Brain microvascular endothelial cell (primary cell): ENCODE results near the gene CCL13.

ENCODE experiments used
- DNase-seq: peaks from one replicate; pipeline ENCODE4 v3.0.0-alpha.2; 2020
- H3K27ac ChIP-seq: fragments of 250-450 bp; sonication (Bioruptor Pico); 2 replicates; pipeline ENCODE4 v1.5.1; 2020; ENCODE audit warnings: mild to moderate bottlenecking, moderate library complexity
- H3K27me3 ChIP-seq: fragments of 250-450 bp; sonication (Bioruptor Pico); replicated peaks from 2 replicates; pipeline ENCODE4 v1.5.1; 2020; ENCODE audit warnings: mild to moderate bottlenecking
- H3K36me3 ChIP-seq: fragments of 250-450 bp; sonication (Bioruptor Pico); replicated peaks from 2 replicates; pipeline ENCODE4 v1.5.1; 2020; ENCODE audit warnings: mild to moderate bottlenecking
- H3K4me3 ChIP-seq: 2 replicates; pipeline ENCODE4 v1.5.1; 2011; ENCODE audit warnings: low read depth, mild to moderate bottlenecking, control low read depth, low read length, moderate library complexity
- in situ Hi-C: cut with HindIII; loops from 2 replicates; pipeline ENCODE4 v1.10.0; 2017; ENCODE audit warnings: low sequenced_read_pairs, low pct_ligation_motif_present
- TF ChIP-seq, protein P1 (sequence below): IDR thresholded peaks from 2 replicates; pipeline ENCODE4 v1.5.1; 2011; ENCODE audit warnings: low read depth, mild to moderate bottlenecking, moderate library complexity, low read length, control low read depth, inconsistent platforms; ENCODE audit errors: missing control alignments

CCL13 gene

DNA sequence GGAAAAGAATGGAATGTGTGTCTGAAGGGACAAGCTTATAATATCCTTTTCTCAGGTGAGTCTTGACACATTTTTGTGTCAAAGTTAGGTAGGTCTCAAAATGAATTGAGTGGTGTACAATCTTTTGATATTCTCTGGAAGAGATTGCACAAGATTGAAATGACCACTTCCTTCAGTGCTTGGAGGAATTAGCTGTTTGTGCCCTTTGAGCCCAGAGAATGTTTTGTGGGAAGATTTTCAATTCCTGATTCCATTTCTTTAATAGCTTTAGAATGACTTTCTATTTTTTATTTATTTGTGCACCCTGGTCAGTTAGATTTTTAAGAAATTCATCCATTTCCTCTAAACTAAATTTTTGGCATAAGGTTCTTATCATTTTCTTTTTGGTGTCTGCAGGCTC lies 1.6 kb upstream of the CCL13 start:
- in situ Hi-C loops = loop anchor here (25.0 kb wide), 1 partner anchor 167 kb away; no protein-coding TSS in a partner anchor
- H3K36me3 ChIP-seq = no peaks in the 10 kb centered on the region
- TF ChIP-seq, protein P1, sequence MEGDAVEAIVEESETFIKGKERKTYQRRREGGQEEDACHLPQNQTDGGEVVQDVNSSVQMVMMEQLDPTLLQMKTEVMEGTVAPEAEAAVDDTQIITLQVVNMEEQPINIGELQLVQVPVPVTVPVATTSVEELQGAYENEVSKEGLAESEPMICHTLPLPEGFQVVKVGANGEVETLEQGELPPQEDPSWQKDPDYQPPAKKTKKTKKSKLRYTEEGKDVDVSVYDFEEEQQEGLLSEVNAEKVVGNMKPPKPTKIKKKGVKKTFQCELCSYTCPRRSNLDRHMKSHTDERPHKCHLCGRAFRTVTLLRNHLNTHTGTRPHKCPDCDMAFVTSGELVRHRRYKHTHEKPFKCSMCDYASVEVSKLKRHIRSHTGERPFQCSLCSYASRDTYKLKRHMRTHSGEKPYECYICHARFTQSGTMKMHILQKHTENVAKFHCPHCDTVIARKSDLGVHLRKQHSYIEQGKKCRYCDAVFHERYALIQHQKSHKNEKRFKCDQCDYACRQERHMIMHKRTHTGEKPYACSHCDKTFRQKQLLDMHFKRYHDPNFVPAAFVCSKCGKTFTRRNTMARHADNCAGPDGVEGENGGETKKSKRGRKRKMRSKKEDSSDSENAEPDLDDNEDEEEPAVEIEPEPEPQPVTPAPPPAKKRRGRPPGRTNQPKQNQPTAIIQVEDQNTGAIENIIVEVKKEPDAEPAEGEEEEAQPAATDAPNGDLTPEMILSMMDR = no peak
- no peak overlapping the region for H3K27ac ChIP-seq
- H3K27me3 ChIP-seq = no peaks in the 10 kb centered on the region
- H3K4me3 ChIP-seq = no peak overlapping the region
- no peak for DNase-seq

DNA sequence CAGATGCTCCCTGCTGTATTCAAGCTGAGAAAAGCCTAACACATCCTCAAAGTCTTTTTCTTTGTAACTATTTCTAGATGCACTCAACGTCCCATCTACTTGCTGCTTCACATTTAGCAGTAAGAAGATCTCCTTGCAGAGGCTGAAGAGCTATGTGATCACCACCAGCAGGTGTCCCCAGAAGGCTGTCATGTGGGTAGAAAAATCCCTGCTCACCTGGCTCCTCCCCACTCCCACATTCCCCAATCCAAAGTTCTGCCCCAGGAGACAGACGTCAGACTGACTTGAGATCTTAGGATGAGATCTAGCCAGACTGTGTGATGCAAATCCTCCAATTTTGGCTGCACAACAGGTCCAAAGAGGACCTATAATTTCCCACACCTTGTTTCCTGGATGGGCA lies 1.1 kb downstream of the CCL13 start:
- Histone ChIP-seq H3K27me3 (no peaks in the 10 kb centered on the region), H3K4me3 (no peak overlapping the region), H3K27ac (no peak overlapping the region), H3K36me3 (no peaks in the 10 kb centered on the region)
- TF ChIP-seq, protein P1 = no peak
- in situ Hi-C loops = loop anchor here (25.0 kb wide), 1 partner anchor 170 kb away; no protein-coding TSS in a partner anchor
- DNase-seq = no peak

DNA sequence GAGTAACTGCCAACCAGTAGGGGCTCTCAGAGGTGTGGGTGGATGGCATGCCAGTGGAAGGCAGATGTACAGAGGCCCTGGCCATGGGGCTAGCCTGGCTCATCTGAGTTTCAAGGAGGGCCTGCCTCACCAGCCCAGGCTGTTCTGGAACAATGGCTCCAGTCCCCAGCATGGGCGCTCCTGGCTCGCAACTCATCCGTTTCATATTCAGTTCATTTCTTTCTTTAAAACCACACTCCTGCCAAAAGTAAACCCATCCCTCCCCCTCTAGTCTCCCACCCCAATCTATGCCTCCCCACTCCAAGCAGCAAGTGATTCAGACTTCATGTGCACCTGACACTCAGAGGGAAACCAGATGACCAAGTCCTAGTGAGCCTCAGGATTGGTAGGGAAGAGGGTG lies 2.4 kb downstream of the CCL13 start:
- Histone ChIP-seq H3K36me3 (no peaks in the 10 kb centered on the region), H3K27ac (no peak overlapping the region), H3K27me3 (no peaks in the 10 kb centered on the region), H3K4me3 (no peak overlapping the region)
- DNase-seq = no peak
- TF ChIP-seq, protein P1 = no peak
- in situ Hi-C loops = loop anchor here (25.0 kb wide), 1 partner anchor 171 kb away; no protein-coding TSS in a partner anchor

DNA sequence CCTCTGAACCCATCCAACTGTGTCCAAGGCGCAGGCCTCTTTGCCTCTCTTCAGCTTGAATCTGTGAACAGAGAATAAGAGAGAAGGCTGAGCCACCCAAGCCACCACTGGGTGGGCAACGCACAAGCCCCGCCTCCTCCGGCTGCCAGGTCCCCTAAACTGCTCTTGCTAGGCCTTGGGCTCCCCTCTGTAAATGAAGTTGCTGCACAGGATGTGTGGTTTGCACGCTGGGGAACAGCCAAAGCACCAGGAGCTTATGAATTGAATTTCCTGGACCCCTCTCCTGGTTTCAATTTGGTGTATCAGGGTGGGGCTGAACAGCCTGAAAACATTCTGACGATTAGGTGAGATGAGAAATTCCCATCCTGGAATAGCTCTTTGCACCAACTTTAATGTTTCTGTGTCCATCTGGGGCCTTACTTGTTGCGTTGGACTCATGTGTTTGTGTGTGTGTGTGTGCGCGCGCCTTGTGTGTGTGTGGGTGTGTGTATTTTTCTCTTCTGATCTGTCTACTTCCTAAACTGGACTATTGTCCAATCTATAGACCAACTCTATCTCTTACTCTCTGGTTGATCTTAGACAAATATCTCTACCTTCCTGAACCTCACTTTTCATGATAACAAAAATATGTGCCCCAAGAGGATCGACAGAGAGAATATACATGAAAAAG lies 4.5 kb downstream of the CCL13 start:
- TF ChIP-seq, protein P1 = no peak
- H3K36me3 ChIP-seq = no peaks in the 10 kb centered on the region
- no peak overlapping the region for H3K4me3 ChIP-seq
- no peaks in the 10 kb centered on the region for H3K27me3 ChIP-seq
- in situ Hi-C loops = loop anchor here (25.0 kb wide), 1 partner anchor 173 kb away; no protein-coding TSS in a partner anchor
- DNase-seq = no peak
- no peak overlapping the region for H3K27ac ChIP-seq

DNA sequence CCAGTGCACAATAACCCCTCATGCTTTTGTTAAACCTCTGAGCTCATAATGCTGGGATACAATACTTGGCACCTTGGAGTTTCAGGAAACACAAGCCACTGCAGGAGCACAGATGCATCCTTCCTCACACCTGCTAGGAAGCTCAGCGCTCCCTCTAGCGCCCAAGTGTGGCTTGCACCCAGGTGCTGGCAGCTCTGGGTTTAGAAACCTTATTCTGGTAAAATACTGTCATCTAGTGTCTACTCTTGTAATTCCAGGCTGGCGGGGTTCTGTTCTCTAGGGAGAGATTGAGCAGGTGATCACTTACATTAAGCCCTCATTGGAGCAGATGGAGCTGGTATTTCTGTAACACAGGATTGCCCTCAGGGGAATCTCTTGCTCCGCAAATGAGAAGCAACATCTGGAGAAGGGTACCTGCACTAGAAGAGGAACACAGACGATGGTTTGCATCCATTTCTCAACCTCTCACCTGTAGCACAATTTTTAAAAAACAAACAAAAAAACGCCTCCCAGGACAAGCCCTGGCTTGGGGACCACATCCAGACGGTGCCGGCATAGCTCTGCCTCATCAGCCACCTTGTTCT lies 5.3 kb downstream of the CCL13 start:
- no peaks in the 10 kb centered on the region for H3K36me3 ChIP-seq
- H3K27ac ChIP-seq = no peak overlapping the region
- no peak overlapping the region for H3K4me3 ChIP-seq
- TF ChIP-seq, protein P1 = peak; percentile 94
- in situ Hi-C loops = loop anchor here (25.0 kb wide), 1 partner anchor 174 kb away; no protein-coding TSS in a partner anchor
- DNase-seq = peak; percentile 69
- no peaks in the 10 kb centered on the region for H3K27me3 ChIP-seq
